ENCODE measurements around the gene SLC44A3. TPM values are rescaled to one million over a fixed set of nuclear protein-coding genes. Genes with fewer than 3 reads are reported as not detected.
"Not testable (repeated sequence)": the region's sequence is repeated elsewhere in the genome, so short reads cannot be mapped to it uniquely, and the experiment has no call there.

The SLC44A3 gene
- polyA plus RNA-seq, 10 donors: 1.6 to 5.1 (median 3.1) TPM

DNA sequence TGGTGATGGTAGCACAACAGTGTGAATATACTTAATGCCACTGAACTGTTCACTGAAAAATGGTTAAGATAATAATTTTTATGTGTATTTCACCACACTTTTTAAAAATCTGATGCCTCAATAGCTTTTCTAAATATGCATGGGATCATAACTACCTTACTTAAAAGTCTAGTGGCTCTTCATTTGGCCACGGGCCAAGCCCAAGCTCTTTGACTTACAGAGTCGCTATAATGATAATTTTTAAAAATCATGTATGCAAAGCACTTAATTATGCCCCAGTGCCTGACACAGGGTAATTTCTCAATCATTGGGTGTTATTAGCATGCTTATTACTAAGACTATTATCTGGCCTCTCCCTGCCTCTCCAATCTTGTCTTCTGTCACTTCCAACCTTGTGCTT, 114.4 kb downstream of the SLC44A3 start:
- no peak for DNase-seq

DNA sequence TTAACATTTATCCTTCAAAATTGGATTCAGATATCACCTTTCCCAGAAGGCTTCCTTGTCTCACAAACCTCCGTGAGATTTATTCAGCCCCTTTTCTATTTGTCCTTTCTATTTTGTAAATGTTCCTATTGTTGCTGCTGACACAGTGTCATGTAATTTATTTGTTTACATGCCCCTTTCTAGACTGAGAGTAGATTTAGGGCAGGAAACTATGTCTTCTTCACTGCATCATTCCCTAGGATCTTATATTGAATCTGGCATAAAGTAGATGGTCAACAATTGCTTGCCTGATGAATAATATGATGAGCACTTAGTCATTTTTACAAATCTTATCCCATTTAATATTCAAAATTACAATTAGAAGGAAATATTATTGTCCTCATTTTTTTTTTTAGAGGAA, 114.9 kb downstream of the SLC44A3 start:
- DNase-seq: no peak

DNA sequence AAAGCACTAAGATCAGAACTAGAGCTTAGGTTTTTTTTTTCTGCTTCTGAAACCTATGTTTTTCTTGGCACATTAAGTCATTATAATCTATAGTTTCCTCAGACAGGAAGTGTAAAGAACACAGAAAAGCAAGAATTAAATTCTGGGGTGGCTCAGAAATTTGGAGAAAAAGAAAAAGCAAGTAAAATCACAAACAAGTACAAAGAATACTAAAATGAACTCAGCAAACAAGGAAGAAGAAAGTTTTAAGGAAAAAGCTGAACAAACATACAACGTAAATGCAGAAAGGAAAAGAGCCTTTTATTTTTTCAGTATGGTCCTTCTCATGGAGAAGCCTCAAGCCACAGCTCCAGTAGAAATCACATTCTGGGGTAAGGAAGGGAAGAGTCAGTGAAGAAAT, 115.3 kb downstream of the SLC44A3 start:
- DNase-seq: no peak

DNA sequence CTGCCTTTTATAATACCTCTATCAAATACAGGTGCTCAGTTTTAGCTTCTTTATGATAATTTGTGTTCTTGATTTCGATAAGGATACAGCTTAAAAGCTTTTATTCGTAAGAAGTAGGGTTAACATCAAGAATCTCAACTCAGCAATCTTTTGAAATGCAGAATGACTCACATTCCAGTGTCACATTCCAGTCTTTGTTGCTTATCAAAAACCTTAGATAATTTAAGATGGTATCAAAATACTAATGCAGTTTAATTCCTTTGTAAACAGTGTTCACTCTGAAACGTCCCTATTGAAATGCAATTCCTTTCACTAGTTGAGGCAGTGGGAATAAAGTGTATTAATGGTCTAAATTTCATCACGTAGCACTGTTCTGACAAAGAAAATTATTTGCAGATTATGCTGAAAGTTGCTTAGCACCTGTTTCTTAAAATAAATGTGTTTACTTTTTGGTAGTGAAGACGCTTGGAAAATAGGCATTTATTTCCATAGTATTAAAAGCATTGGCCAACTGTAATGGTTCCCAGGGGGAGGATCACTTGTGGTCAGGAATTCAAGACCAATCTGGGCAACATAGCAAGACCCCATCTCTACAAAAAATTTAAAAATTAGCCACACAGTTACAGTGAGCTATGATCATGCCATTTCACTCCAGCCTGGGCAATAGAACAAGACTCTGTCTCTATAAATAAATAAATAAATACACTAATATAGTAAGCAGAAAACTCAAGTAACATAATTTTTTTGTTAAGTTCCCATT, 116.9 kb downstream of the SLC44A3 start:
- no peak for DNase-seq

DNA sequence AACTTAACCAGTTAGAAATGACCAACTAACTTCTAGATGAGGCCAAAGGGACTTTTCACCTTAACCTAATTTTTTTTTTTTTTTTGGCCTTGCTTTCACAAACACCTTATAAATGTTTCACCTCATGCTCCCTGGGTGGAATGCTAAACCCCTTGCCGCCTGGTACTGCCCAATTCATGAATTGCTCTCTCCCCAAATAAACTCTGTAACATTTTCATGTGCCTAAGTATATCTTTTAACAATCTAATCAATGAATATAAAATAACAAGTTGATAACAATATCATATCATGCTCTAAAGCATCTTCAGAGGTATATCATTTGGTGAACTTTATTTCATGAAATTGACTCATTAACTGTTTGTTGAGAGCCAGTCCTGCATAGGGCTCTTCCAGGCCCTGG, 117.7 kb downstream of the SLC44A3 start:
- DNase-seq: no peak

DNA sequence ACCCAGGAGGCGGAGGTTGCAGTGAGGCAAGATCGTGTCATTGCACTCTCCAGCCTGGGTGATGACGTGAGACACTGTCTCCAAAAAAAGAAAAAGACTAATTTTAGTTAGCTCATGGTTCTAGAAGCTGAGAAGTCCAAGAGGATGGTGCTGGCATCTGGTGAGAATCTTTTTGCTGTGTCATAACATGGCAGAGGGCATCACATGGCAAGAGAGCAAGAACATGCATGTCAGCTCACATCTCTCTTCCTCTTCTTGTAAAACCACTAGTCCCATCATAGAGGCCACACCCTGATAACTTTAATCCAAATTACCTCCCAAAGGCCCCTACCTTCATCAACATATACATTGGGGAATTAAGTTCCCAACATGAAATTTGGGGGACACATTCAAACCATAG, 120.6 kb downstream of the SLC44A3 start:
- DNase-seq: no peak

DNA sequence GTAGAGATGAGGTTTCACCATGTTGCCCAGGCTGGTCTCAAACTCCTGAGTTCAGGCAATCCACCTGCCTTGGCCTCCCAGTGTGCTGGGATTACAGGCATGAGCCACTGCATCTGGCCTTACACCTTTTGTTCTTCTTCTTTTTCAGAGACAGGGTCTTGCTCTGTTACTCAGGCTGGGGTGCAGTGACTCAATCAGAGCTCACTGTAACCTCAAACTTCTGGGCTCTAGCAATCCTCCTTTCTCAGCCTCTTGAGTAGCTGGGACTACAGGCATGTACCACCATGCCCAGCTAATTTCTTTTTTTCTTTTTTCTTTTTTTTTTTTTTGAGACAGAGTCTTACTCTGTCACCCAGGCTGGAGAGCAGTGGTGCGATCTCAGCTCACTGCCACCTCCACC, 121.3 kb downstream of the SLC44A3 start:
- DNase-seq: not testable (repeated sequence)

DNA sequence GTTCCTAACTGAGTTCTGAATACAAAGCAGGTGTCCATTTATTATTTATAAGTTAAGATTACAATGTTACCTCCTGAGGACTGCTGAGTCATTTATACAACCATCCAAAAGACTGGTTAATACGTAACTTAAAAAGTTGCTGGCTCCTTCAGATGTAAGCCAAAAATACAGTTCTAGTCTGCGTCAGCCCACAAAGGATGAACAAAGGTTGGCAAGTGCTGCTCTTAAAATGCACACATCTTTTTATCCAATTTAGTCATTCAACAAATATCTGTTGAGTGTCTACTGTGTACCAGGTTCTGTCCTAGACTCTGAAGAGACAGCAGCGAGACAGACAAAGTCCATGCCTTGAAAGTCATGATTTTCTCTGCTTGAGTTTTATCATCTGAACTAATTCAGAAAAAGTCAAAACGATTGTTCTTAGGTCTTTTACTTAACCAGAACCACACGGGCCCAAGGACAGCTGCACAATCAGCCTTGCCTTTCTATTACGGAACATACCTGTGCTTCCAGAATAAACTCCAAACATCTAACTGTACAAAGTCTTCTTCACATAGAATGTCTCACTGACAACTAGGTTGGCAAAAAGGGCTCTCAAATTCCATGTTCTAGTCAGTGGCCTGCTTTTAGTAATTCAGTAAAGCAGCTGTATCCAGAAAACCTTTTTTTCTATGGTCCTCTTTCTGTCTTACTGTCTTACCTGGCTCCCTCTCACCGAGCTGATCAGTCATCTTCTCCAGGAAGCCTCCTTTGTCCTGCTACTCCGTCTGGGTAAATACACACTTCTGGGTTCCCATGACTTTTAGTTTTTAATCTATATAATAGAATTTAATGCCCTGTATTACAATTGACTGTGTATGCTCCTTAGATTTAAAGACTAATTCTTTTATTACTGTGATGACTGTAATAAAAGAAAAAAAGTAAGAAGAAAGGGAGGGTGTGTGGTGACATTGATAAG, 122.3 kb downstream of the SLC44A3 start:
- DNase-seq: no peak

Other genes with a start within 250 kb of the SLC44A3 start
- 100 to 1,000 TPM; 297 to 463 (median 403) TPM for gene CNN3, start 106.8 kb downstream of the SLC44A3 start, polyA plus RNA-seq (ENCODE audit: insufficient read length in 10 of 10)